HG02870 (cell line): ENCODE results near the gene PITPNM3.

Source experiments
- ATAC-seq: cut with Tn5 transposase; IDR thresholded peaks from one replicate; pipeline ENCODE4 v1.9.1; 2021; ENCODE audit warnings: mild to moderate bottlenecking, moderate library complexity; ENCODE audit not compliant: unreplicated experiment

PITPNM3 gene

DNA sequence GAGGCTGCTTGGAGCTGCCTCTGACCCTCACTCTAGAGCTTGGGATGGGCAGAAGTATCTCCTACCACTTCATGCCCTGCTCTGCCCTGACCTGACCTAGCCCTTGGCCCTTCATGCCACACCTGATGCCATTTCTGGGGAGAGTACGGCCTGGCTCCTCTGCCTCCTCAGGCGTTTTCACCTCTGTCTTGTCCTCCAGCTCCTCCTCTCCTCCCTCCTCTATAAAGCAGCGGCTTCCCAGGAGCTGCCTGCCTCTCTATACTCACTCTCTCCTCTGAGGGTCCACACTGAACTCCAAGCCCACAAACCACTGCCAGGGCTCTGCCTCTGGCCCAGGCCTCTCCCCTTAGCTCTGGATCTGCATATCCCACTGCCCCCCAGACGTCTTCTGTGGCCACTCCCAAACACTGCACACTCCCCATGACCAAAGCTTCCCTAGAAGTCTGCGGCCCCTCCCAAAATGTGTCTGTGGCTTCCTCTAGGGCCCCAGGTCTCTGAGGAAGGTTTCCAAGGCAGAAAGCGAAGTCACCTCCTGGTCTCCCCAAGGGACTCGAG lies 52.6 kb downstream of the PITPNM3 start:
- ATAC-seq: no peak

- no peak for ATAC-seq
These were observed 53.4 kb downstream of the PITPNM3 start for GRCh38 chr17:6502871-6503509.

- ATAC-seq: no peak
These were observed 54.2 kb downstream of the PITPNM3 start for GRCh38 chr17:6502142-6502541.

GRCh38 chr17:6501359-6501758 lies 55.0 kb downstream of the PITPNM3 start:
- no peak for ATAC-seq

GRCh38 chr17:6498901-6499540 lies 57.3 kb downstream of the PITPNM3 start:
- no peak for ATAC-seq

DNA sequence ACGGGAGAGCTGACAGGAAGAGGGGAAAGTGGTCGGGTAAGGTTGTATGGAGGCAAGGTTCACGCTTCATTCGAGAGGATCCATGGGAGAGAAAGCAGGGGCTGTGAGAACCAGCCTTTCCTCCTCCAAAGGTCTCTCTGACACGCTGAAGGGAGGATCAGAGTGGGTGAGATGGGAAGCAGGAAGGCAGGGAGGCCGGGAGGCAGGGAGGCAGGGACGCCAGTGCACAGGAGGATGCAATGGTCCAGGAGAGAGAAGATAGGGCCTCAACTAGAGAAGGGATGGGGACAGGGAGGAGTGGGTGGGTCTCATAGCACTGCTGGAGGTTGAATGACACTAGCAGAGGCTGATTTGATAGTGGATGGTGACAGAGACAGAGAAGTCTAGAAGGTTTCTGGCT lies 58.0 kb downstream of the PITPNM3 start:
- ATAC-seq: no peak

DNA sequence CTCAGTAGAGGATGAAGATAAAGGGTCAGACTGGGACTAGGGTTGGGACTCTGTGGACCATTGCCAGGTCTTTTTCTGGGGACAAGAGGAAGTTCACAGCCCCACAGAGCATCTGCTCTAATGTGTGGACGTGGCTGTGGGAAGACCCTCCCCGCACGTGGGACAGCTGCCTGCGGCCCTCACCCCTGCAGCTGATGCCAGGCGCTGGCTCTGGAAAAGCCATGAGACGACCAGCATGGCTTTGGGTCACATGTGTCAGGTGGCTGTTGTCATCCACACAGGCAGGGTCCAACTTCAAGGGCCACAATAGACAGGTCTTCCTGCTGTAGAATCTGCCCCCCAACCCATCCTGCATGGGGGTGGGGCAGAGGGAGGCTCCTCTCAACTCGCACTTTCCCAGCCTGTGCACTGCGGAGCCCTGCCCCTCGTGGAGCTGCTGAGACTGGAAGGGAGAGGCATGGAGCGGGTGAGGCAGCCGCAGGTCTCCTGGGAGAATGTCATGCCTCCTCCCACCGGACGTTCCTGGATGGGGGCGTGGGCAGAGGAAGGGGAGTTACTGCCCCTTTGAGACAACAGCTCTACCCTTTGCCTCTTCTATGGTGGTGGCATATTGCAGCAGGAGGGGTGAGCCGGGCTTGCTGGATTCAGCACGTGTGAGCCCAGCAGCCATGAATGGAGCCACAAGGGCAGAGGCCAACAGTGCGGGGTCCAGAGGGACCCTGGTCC lies 58.7 kb downstream of the PITPNM3 start:
- no peak for ATAC-seq

- ATAC-seq: no peak
These were observed 59.5 kb downstream of the PITPNM3 start for GRCh38 chr17:6496640-6497441.

GRCh38 chr17:6496116-6496481 lies 60.3 kb downstream of the PITPNM3 start:
- no peak for ATAC-seq

GRCh38 chr17:6495450-6496115 lies 60.8 kb downstream of the PITPNM3 start:
- no peak for ATAC-seq

GRCh38 chr17:6494239-6494941 lies 62.0 kb downstream of the PITPNM3 start:
- no peak for ATAC-seq

GRCh38 chr17:6492892-6493674 lies 63.3 kb downstream of the PITPNM3 start:
- ATAC-seq: no peak

DNA sequence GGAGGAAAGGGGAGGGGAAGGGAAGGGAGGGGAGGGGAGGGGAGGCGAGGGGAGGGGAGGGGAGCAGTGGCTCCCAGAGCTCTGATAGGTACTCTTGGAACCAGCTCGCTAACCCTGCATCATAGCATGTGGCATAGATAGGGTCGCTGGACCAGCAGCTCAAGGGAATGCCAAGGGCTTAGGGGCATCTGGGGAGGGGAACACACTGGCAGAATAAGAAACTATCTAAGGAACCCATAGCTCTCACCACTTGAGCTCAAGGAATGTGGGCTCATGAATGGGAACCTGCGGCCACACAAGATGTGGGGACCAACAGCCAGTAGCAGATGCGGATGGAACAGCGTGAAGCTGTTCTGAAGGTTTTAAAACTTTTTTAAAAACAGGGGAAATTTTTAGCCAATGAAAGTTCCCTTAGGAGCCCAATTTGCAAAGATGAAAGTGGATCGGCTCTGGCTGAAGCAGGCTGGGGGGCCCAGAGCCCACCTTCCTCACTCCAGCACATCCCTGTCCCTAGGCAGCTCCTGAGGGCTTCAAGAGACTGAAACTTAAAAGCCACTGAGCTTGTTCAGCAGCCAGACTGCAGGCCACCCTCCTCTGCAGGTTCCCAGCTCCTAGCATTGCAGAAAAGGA lies 65.2 kb downstream of the PITPNM3 start:
- no peak for ATAC-seq

- ATAC-seq: no peak
These were observed 67.3 kb downstream of the PITPNM3 start for GRCh38 chr17:6489016-6489550.

DNA sequence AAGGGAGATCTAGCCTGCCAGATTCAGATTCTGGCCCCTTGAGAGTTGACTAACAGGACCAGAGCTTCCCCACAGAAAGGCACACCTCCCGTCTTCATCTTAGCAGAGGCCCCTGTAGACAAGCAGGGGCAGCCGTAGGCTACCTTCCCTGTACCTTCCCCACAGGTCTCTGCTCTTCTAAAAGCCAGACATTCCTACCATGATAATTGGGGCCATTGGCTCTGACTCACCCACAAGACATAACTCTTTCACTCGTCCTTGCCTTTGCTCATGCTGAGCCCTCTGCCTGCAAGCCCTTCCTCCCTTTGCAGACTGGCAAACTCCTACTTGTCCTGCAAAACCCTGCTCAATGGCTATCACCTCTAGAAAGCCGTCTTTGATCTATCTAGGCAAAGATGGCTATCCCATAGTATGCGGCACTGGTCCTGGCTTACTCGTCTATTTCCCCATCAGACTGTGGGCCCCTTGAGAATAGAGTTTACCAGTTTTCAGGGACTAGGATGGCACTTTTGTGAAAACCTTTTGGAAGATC lies 68.3 kb downstream of the PITPNM3 start:
- ATAC-seq: no peak

DNA sequence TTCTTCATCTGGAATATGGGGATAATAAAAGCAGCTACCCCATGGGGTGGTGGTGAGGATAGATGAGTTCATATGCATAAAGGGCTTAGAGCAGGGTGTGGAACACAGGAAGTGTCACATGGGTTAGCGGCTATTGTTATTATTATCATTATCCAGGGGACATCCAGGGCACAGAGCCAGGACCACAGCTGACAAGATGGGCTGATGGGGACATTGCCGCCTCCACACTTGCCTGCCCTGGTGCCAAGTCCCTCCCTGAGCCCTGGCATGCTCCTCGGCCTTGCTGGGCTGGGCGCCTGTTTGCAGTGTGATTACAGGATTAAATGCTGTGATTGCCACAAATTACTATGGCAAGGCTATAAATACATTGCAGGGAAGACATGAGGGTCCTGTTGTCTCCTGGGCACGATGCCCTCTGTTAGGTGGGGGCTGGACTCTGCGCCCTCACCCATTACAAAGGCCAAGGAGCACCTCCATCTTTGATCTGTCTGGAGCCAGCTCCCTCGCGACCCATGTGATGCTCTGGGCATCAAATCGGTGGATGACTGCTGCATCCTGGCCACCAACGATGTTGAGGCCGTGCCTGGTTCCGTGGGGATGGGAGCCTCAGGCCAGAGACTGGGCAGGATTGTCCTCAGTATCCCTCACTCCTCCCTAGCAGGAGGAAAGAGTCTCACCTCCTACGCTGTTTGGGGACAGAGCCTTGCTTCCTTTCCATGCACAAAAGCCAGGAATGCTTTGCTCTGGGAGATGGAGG lies 68.9 kb downstream of the PITPNM3 start:
- ATAC-seq: no peak

DNA sequence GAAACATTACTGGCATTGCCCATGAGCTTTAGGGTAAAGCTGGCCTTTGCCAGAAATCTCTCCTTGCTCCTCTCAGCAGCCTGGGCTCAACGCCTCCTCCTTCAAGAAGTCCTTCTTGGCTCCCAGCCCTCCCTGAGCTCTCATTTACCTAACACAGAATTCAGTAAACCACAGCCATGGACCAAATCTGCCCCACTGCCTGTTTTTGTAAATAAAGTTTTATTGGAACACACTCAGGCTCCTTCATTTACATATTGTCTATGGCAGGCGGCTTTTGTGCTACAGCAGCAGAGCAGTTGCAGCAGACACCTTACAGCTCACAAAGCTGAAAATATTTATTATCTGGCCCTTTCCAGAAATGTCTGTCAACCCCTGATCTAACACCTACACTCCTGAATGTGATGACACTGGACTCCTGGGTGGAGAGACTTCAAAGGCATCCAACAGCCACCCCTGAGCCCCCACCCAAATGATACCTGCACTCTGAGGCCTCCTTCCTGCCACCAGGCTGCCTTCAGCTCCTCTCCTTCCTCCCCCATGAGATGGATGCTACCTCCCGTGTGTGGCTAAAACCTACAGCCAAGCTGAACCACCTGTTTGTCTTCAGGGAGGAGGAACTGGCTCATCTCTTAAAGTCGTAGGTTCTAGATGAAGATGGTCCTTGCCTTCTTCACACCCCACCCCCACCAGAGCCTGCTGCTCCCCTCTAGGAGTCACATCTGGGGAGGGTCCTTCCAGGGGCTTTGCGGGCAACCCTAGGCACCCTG lies 70.5 kb downstream of the PITPNM3 start:
- no peak for ATAC-seq
